ENCODE data around the gene OPTC.

The OPTC gene

GRCh38 chr1:203480525-203481084 is 13.3 kb upstream of the OPTC start (continued):
- TF ChIP-seq, protein P1, sequence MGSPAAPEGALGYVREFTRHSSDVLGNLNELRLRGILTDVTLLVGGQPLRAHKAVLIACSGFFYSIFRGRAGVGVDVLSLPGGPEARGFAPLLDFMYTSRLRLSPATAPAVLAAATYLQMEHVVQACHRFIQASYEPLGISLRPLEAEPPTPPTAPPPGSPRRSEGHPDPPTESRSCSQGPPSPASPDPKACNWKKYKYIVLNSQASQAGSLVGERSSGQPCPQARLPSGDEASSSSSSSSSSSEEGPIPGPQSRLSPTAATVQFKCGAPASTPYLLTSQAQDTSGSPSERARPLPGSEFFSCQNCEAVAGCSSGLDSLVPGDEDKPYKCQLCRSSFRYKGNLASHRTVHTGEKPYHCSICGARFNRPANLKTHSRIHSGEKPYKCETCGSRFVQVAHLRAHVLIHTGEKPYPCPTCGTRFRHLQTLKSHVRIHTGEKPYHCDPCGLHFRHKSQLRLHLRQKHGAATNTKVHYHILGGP (tag by site-specific recombination; IDR thresholded peaks at IDR 0.05) = peak; percentile 71
- TF ChIP-seq GLI2 (tag by site-specific recombination; IDR thresholded peaks at IDR 0.05; ENCODE audit: borderline replicate concordance, low read depth) = no peak
- no peak for TF ChIP-seq HOXA7 (CRISPR knock-in tag; IDR thresholded peaks at IDR 0.05; ENCODE audit: borderline replicate concordance)
- no peak for TF ChIP-seq ZSCAN23 (tag by site-specific recombination; IDR thresholded peaks at IDR 0.05)
- TF ChIP-seq KLF1 (tag by site-specific recombination; IDR thresholded peaks at IDR 0.05) = peak; percentile 69
- no peak for TF ChIP-seq ZNF24 (tag by site-specific recombination; IDR thresholded peaks at IDR 0.05)
- TF ChIP-seq, protein P2, sequence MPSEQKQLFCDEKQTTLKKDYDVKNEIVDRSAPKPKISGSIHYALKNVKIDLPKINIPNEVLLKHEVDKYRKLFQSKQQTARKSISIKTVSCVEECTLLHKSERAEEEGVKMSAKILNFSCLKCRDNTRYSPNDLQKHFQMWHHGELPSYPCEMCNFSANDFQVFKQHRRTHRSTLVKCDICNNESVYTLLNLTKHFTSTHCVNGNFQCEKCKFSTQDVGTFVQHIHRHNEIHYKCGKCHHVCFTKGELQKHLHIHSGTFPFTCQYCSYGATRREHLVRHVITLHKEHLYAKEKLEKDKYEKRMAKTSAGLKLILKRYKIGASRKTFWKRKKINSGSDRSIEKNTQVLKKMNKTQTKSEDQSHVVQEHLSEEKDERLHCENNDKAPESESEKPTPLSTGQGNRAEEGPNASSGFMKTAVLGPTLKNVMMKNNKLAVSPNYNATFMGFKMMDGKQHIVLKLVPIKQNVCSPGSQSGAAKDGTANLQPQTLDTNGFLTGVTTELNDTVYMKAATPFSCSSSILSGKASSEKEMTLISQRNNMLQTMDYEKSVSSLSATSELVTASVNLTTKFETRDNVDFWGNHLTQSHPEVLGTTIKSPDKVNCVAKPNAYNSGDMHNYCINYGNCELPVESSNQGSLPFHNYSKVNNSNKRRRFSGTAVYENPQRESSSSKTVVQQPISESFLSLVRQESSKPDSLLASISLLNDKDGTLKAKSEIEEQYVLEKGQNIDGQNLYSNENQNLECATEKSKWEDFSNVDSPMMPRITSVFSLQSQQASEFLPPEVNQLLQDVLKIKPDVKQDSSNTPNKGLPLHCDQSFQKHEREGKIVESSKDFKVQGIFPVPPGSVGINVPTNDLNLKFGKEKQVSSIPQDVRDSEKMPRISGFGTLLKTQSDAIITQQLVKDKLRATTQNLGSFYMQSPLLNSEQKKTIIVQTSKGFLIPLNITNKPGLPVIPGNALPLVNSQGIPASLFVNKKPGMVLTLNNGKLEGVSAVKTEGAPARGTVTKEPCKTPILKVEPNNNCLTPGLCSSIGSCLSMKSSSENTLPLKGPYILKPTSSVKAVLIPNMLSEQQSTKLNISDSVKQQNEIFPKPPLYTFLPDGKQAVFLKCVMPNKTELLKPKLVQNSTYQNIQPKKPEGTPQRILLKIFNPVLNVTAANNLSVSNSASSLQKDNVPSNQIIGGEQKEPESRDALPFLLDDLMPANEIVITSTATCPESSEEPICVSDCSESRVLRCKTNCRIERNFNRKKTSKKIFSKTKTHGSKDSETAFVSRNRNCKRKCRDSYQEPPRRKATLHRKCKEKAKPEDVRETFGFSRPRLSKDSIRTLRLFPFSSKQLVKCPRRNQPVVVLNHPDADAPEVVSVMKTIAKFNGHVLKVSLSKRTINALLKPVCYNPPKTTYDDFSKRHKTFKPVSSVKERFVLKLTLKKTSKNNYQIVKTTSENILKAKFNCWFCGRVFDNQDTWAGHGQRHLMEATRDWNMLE (tag by site-specific recombination; conservative IDR thresholded peaks at IDR 0.05; ENCODE audit: low read depth) = no peak
- no peak for TF ChIP-seq ZNF792 (tag by site-specific recombination; IDR thresholded peaks at IDR 0.05)
- TF ChIP-seq ZNF433 (tag by site-specific recombination; IDR thresholded peaks at IDR 0.05; ENCODE audit: low read depth) = no peak
- TF ChIP-seq, protein P3, sequence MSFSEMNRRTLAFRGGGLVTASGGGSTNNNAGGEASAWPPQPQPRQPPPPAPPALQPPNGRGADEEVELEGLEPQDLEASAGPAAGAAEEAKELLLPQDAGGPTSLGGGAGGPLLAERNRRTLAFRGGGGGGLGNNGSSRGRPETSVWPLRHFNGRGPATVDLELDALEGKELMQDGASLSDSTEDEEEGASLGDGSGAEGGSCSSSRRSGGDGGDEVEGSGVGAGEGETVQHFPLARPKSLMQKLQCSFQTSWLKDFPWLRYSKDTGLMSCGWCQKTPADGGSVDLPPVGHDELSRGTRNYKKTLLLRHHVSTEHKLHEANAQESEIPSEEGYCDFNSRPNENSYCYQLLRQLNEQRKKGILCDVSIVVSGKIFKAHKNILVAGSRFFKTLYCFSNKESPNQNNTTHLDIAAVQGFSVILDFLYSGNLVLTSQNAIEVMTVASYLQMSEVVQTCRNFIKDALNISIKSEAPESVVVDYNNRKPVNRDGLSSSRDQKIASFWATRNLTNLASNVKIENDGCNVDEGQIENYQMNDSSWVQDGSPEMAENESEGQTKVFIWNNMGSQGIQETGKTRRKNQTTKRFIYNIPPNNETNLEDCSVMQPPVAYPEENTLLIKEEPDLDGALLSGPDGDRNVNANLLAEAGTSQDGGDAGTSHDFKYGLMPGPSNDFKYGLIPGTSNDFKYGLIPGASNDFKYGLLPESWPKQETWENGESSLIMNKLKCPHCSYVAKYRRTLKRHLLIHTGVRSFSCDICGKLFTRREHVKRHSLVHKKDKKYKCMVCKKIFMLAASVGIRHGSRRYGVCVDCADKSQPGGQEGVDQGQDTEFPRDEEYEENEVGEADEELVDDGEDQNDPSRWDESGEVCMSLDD (tag by site-specific recombination; IDR thresholded peaks at IDR 0.05) = no peak
- peak; percentile 58; the same call in 1 of the 2 replicates for TF ChIP-seq ZNF561 (tag by site-specific recombination; IDR thresholded peaks at IDR 0.05; ENCODE audit: borderline replicate concordance)
- no peak for TF ChIP-seq ZFP41 (tag by site-specific recombination; IDR thresholded peaks at IDR 0.05; ENCODE audit: borderline replicate concordance)
- TF ChIP-seq GLIS1 (tag by site-specific recombination; IDR thresholded peaks at IDR 0.05) = no peak
- peak; percentile 90 for TF ChIP-seq ZNF544 (tag by site-specific recombination; IDR thresholded peaks at IDR 0.05)
- no peak for TF ChIP-seq SCRT2 (tag by site-specific recombination; IDR thresholded peaks at IDR 0.05)
- no peak for TF ChIP-seq ZNF157 (tag by site-specific recombination; IDR thresholded peaks at IDR 0.05)
- TF ChIP-seq BCL11A (tag by site-specific recombination; IDR thresholded peaks at IDR 0.05; ENCODE audit: low read depth) = no peak
- no peak for TF ChIP-seq ZNF654 (tag by site-specific recombination; IDR thresholded peaks at IDR 0.05; ENCODE audit: low read depth)
- no peak for TF ChIP-seq ZNF624 (tag by site-specific recombination; IDR thresholded peaks at IDR 0.05)
- TF ChIP-seq ZNF529 (tag by site-specific recombination; IDR thresholded peaks at IDR 0.05; ENCODE audit: insufficient replicate concordance) = no peak
- TF ChIP-seq ZNF596 (tag by site-specific recombination; IDR thresholded peaks at IDR 0.05) = no peak
- no peak for TF ChIP-seq ZNF488 (tag by site-specific recombination; IDR thresholded peaks at IDR 0.05)
- TF ChIP-seq ZNF121 (tag by site-specific recombination; IDR thresholded peaks at IDR 0.05) = no peak
- TF ChIP-seq SALL2 (tag by site-specific recombination; IDR thresholded peaks at IDR 0.05; ENCODE audit: borderline replicate concordance) = no peak
- TF ChIP-seq, protein P4, sequence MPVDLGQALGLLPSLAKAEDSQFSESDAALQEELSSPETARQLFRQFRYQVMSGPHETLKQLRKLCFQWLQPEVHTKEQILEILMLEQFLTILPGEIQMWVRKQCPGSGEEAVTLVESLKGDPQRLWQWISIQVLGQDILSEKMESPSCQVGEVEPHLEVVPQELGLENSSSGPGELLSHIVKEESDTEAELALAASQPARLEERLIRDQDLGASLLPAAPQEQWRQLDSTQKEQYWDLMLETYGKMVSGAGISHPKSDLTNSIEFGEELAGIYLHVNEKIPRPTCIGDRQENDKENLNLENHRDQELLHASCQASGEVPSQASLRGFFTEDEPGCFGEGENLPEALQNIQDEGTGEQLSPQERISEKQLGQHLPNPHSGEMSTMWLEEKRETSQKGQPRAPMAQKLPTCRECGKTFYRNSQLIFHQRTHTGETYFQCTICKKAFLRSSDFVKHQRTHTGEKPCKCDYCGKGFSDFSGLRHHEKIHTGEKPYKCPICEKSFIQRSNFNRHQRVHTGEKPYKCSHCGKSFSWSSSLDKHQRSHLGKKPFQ (tag by site-specific recombination; IDR thresholded peaks at IDR 0.05) = no peak
- TF ChIP-seq MEIS1 (CRISPR knock-in tag; IDR thresholded peaks at IDR 0.05; ENCODE audit: borderline replicate concordance) = no peak
- TF ChIP-seq, protein P5, sequence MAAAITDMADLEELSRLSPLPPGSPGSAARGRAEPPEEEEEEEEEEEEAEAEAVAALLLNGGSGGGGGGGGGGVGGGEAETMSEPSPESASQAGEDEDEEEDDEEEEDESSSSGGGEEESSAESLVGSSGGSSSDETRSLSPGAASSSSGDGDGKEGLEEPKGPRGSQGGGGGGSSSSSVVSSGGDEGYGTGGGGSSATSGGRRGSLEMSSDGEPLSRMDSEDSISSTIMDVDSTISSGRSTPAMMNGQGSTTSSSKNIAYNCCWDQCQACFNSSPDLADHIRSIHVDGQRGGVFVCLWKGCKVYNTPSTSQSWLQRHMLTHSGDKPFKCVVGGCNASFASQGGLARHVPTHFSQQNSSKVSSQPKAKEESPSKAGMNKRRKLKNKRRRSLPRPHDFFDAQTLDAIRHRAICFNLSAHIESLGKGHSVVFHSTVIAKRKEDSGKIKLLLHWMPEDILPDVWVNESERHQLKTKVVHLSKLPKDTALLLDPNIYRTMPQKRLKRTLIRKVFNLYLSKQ (tag by site-specific recombination; IDR thresholded peaks at IDR 0.05; ENCODE audit: borderline replicate concordance) = no peak
- no peak for TF ChIP-seq HOXD13 (CRISPR knock-in tag; IDR thresholded peaks at IDR 0.05; ENCODE audit: borderline replicate concordance)
